GM06990 (cell line): Measurements from ENCODE around the gene INSIG1.

ENCODE experiments used
- DNase-seq: peaks from one replicate; pipeline ENCODE4 v3.0.0-alpha.2; 2011; ENCODE audit not compliant: insufficient read length; ENCODE audit errors: extremely low read depth
- H3K27me3 ChIP-seq: replicated peaks from 2 replicates; pipeline ENCODE4 v1.6.0; 2011; ENCODE audit warnings: low read length; ENCODE audit not compliant: control insufficient read depth, insufficient read depth
- H3K36me3 ChIP-seq: 2 replicates; pipeline ENCODE4 v1.5.1; 2011; ENCODE audit warnings: low read length; ENCODE audit not compliant: control insufficient read depth, insufficient read depth
- H3K4me3 ChIP-seq: replicated peaks from 2 replicates; pipeline ENCODE4 v1.5.1; 2011; ENCODE audit warnings: low read depth, mild to moderate bottlenecking, control low read depth, low read length
- TF ChIP-seq, protein P1 (sequence below): IDR thresholded peaks from 2 replicates; pipeline ENCODE4 v1.5.1; 2011; ENCODE audit warnings: low read length, control low read depth, mild to moderate bottlenecking, inconsistent platforms; ENCODE audit not compliant: insufficient read depth, poor library complexity, severe bottlenecking

The INSIG1 gene

DNA sequence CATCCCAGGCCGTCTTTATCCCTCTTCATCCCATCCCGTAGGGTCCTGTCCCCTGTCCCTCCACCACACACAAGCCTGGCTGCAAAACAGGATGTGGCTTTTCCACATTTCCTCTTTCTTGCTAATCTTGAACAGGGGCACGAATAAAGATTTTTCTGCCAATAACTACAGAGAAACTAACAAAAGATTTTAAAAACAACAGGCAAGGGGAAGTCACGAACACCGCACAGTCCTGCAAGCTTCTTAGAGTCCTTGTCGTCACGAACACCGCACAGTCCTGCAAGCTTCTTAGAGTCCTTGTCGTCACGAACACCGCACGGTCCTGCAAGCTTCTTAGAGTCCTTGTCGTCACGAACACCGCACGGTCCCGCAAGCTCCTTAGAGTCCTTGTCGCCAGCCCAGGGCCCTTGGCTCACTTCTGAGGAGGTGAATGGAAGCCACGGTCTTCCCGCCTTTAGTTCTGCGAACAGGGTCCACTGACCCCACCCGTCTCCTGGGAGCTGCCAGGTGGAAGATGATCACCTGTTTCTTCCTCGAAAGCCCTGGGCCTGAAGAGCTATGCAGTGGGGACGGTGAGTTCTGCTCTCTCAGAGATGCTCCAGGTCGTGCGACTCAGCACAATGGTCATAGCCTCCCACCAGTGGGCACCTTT is 10.3 kb upstream of the INSIG1 start:
- Histone ChIP-seq H3K36me3 (no peaks in the 10 kb centered on the region), H3K4me3 (no peak overlapping the region), H3K27me3 (no peaks in the 10 kb centered on the region)
- no peak for DNase-seq
- TF ChIP-seq, protein P1, sequence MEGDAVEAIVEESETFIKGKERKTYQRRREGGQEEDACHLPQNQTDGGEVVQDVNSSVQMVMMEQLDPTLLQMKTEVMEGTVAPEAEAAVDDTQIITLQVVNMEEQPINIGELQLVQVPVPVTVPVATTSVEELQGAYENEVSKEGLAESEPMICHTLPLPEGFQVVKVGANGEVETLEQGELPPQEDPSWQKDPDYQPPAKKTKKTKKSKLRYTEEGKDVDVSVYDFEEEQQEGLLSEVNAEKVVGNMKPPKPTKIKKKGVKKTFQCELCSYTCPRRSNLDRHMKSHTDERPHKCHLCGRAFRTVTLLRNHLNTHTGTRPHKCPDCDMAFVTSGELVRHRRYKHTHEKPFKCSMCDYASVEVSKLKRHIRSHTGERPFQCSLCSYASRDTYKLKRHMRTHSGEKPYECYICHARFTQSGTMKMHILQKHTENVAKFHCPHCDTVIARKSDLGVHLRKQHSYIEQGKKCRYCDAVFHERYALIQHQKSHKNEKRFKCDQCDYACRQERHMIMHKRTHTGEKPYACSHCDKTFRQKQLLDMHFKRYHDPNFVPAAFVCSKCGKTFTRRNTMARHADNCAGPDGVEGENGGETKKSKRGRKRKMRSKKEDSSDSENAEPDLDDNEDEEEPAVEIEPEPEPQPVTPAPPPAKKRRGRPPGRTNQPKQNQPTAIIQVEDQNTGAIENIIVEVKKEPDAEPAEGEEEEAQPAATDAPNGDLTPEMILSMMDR: no peak

DNA sequence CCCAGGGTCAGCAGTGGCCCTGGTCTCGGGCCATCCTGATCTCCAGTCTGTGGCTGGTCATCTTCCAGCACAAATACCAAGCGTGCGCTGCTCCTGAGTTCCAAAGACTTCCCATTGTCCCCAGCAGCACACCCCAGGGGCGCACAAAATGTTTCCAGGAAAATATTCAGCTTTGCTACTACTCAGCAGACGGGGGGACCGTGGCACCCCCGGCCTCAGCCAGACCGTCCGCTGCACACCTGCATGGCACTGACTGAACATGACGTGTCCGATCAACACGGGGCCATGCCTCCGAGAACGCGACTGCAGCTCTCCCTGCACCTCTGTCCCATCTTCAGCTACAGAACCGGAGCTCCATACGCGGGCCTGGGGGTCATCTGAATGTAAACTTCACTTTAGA is 9.6 kb upstream of the INSIG1 start:
- H3K36me3 ChIP-seq: no peaks in the 10 kb centered on the region
- DNase-seq: no peak
- H3K27me3 ChIP-seq: no peaks in the 10 kb centered on the region
- TF ChIP-seq, protein P1: no peak
- H3K4me3 ChIP-seq: no peak overlapping the region

DNA sequence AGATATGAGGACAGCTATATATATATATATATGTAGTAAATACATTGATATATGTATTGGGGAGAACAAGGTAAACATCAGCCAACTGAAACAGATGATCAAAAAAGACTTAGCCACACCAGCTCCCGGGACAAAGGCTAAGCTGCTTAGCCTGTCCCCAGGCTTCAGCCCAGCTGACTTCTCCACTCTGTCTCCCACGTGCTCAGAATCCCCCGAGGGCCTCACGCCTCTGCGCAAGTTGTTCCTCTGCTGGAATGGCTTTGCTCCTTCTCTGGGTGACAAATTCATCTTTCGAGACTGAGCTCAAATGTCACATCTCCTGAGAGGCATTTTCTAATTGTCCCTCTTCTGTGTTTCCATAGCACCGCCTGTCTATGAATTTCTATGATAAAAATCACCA is 8.6 kb upstream of the INSIG1 start:
- H3K36me3 ChIP-seq: no peaks in the 10 kb centered on the region
- no peak for DNase-seq
- H3K27me3 ChIP-seq: no peaks in the 10 kb centered on the region
- TF ChIP-seq, protein P1: no peak
- H3K4me3 ChIP-seq: no peak overlapping the region

DNA sequence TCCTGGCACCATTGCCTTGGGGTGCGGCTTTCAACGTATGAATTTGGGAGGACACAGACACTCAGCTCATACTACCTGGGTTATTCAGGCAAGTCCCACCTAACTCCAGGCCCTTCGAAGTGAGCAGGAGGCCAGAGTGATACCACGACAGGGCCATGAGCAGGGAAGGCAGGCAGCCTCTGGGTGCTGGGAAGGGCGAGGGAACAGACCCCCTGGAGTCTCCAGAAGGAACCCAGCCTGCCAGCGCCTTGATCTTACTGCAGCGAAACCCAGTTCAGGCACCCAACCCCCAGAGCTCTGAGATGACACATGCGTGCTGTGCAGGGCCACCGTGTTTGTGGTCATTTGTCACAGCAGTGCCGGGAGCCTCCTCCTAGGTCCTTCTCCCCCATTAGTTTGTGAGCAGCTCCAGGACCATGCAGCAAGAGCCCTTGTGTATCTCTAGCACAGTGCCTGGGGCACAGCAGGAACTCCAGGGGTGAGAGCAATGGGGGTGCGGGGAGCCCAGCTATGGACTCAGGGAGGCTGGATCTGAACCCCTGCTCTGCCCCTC is 7.7 kb upstream of the INSIG1 start:
- Histone ChIP-seq H3K36me3 (no peaks in the 10 kb centered on the region), H3K4me3 (no peak overlapping the region)

DNA sequence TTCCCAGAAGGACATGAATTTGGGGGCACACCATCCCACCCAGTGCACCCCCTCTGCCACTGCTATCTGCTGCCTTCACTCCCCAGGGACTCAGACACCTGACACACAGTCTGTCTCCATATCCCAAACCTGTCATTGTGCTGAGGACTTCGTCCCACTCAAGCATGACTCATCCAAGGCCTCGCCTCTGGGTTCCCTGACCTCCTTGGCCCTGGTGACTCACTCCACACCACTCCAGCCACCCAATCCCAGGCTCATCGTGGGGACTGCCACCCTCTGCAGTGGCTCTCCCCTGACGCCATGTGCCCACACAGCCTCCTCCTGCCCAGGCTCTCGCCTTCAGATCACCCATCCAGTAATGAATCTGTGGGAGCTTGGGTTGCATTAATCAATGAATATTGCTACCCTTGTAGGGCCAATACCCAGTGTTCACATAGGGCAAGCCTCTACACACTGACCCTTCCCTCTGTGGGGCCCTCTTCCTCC is 6.6 kb upstream of the INSIG1 start:
- Histone ChIP-seq H3K36me3 (no peaks in the 10 kb centered on the region), H3K4me3 (no peak overlapping the region), H3K27me3 (no peaks in the 10 kb centered on the region)
- TF ChIP-seq, protein P1: no peak
- DNase-seq: no peak

More for the DNA sequence above, 7.7 kb upstream of the INSIG1 start:
- TF ChIP-seq, protein P1: no peak
- no peak for DNase-seq
- no peaks in the 10 kb centered on the region for H3K27me3 ChIP-seq
